HepG2 (cell line): Measurements from ENCODE around the gene CHPF. TPM values are rescaled to one million over a fixed set of nuclear protein-coding genes. Genes with fewer than 3 reads are reported as not detected.

ENCODE experiments used
- GZF1 ChIP-seq: sonication (generic); formaldehyde crosslinking; IDR thresholded peaks from 2 replicates; pipeline ENCODE4 v1.5.1; 2020; ENCODE audit warnings: mild to moderate bottlenecking, missing genetic modification reagents
- HIC2 ChIP-seq: sonication (generic); formaldehyde crosslinking; IDR thresholded peaks from 2 replicates; pipeline ENCODE4 v1.9.0; 2022; ENCODE audit warnings: low read depth, missing genetic modification reagents
- HMGA1 ChIP-seq: sonication (generic); formaldehyde crosslinking; conservative IDR thresholded peaks from 2 replicates; pipeline ENCODE4 v1.4.0; 2020; ENCODE audit warnings: missing genetic modification reagents
- KDM5B ChIP-seq: sonication (generic); formaldehyde crosslinking; IDR thresholded peaks from 2 replicates; pipeline ENCODE4 v1.4.0; 2020; ENCODE audit warnings: missing genetic modification reagents, mild to moderate bottlenecking, borderline replicate concordance
- LRRFIP1 ChIP-seq: sonication (generic); formaldehyde crosslinking; conservative IDR thresholded peaks from 2 replicates; pipeline ENCODE4 v1.4.0; 2020; ENCODE audit warnings: missing genetic modification reagents
- NONO ChIP-seq, 2 experiments: fragments of 450-650 bp in 1 of 2; sonication (generic) in 1 of 2; formaldehyde crosslinking in 1 of 2; IDR thresholded peaks in 1 of 2; conservative IDR thresholded peaks in 1 of 2; 2 replicates each; pipeline versions ENCODE4 v1.6.1 to v1.8.0; 2017 to 2022; ENCODE audit warnings: mild to moderate bottlenecking in 1 of 2, missing genetic modification reagents in 1 of 2, moderate library complexity in 1 of 2
- SCMH1 ChIP-seq: sonication (generic); formaldehyde crosslinking; IDR thresholded peaks from 2 replicates; pipeline ENCODE4 v1.9.0; 2021; ENCODE audit warnings: missing genetic modification reagents, mild to moderate bottlenecking, borderline replicate concordance
- STAG1 ChIP-seq: sonication (generic); formaldehyde crosslinking; IDR thresholded peaks from 2 replicates; pipeline ENCODE4 v1.4.0; 2020; ENCODE audit warnings: missing genetic modification reagents
- ZFP37 ChIP-seq: sonication (generic); formaldehyde crosslinking; IDR thresholded peaks from 2 replicates; pipeline ENCODE4 v1.4.0; 2020; ENCODE audit warnings: missing genetic modification reagents, borderline replicate concordance
- ZFP91 ChIP-seq: sonication (generic); formaldehyde crosslinking; IDR thresholded peaks from 2 replicates; pipeline ENCODE4 v1.9.0; 2022; ENCODE audit warnings: missing genetic modification reagents, mild to moderate bottlenecking, borderline replicate concordance
- ZMYM4 ChIP-seq: sonication (generic); formaldehyde crosslinking; IDR thresholded peaks from 2 replicates; pipeline ENCODE4 v1.8.1; 2023; ENCODE audit warnings: mild to moderate bottlenecking, missing genetic modification reagents
- ZNF160 ChIP-seq: sonication (generic); formaldehyde crosslinking; IDR thresholded peaks from 2 replicates; pipeline ENCODE4 v1.8.0; 2022; ENCODE audit warnings: mild to moderate bottlenecking, inconsistent platforms, missing genetic modification reagents
- ZNF251 ChIP-seq: sonication (generic); formaldehyde crosslinking; IDR thresholded peaks from 2 replicates; pipeline ENCODE4 v1.9.0; 2021; ENCODE audit warnings: mild to moderate bottlenecking, missing genetic modification reagents
- ZNF263 ChIP-seq: sonication (generic); formaldehyde crosslinking; IDR thresholded peaks from 2 replicates; pipeline ENCODE4 v1.4.0; 2020; ENCODE audit warnings: missing genetic modification reagents
- ZNF446 ChIP-seq: sonication (generic); formaldehyde crosslinking; IDR thresholded peaks from 2 replicates; pipeline ENCODE4 v1.5.0; 2020; ENCODE audit warnings: mild to moderate bottlenecking, missing genetic modification reagents
- ZNF616 ChIP-seq: sonication (generic); formaldehyde crosslinking; IDR thresholded peaks from 2 replicates; pipeline ENCODE4 v1.5.0; 2020; ENCODE audit warnings: low read depth, mild to moderate bottlenecking, missing genetic modification reagents
- polyA plus RNA-seq, 8 experiments: library from polyadenylated mRNA; depleted of rRNA in 3 of 8; stranded (reverse) in 7 of 8; unstranded in 1 of 8; fragments of >200 nt; fragmentation: Illumina TruSeq in 4 of 8; extraction: Trizol in 4 of 8; gene quantifications; 2 replicates each; pipeline versions ENCODE4 v1.2.1 to v1.2.3, GENCODE V29; 2011 to 2016; ENCODE audit warnings: low read depth in 4 of 8, missing spikeins in 1 of 8, mixed read lengths in 1 of 8; ENCODE audit not compliant: insufficient read depth in 1 of 8
- total RNA-seq, 5 experiments: library from RNA; depleted of rRNA; stranded (reverse); fragments of >200 nt; fragmentation: Illumina TruSeq; extraction: Trizol; gene quantifications; 2 replicates each; pipeline ENCODE4 v1.2.3, GENCODE V29; 2016; ENCODE audit warnings: low read depth in 1 of 5
- TF ChIP-seq, protein P1 (sequence below): sonication (generic); formaldehyde crosslinking; IDR thresholded peaks from 2 replicates; pipeline ENCODE4 v1.5.0; 2020; ENCODE audit warnings: mild to moderate bottlenecking, missing genetic modification reagents, moderate library complexity

The CHPF gene
- total and polyA plus RNA-seq, 2 of the 13 experiments (the other 11 are each of a cell fraction or from before 2014, with no cell fraction given): 79.6 to 111 TPM

GRCh38 chr2:219561179-219562048, 17.8 kb upstream of the CHPF start (continued):
- TF ChIP-seq ZNF446 (CRISPR knock-in tag) (0 out of 2 replicates have a peak, but pooled peaks have one; percentile 14), ZNF263 (CRISPR knock-in tag) (no peak), ZFP37 (CRISPR knock-in tag) (no peak; the same call in 1 of the 2 replicates), ZNF616 (peak; percentile 40; the same call in 1 of the 2 replicates), NONO (IDR thresholded peaks at IDR 0.05) (no peak), NONO (CRISPR knock-in tag; conservative IDR thresholded peaks at IDR 0.05) (peak; percentile 43; the same call in 1 of the 2 replicates), ZNF160 (0 out of 2 replicates have a peak, but pooled peaks have one; percentile 14), GZF1 (peak; percentile 72; the same call in 1 of the 2 replicates), SCMH1 (CRISPR knock-in tag) (no peak), LRRFIP1 (no peak), ZNF251 (peak; percentile 25; the same call in 1 of the 2 replicates), STAG1 (CRISPR knock-in tag) (peak; percentile 40), ZFP91 (CRISPR knock-in tag) (peak; percentile 48; the same call in 1 of the 2 replicates), KDM5B (no peak; the same call in 1 of the 2 replicates), ZMYM4 (CRISPR knock-in tag) (no peak), HIC2 (CRISPR knock-in tag) (peak; percentile 55; the same call in 1 of the 2 replicates), HMGA1 (CRISPR knock-in tag) (no peak)
- TF ChIP-seq, protein P1, sequence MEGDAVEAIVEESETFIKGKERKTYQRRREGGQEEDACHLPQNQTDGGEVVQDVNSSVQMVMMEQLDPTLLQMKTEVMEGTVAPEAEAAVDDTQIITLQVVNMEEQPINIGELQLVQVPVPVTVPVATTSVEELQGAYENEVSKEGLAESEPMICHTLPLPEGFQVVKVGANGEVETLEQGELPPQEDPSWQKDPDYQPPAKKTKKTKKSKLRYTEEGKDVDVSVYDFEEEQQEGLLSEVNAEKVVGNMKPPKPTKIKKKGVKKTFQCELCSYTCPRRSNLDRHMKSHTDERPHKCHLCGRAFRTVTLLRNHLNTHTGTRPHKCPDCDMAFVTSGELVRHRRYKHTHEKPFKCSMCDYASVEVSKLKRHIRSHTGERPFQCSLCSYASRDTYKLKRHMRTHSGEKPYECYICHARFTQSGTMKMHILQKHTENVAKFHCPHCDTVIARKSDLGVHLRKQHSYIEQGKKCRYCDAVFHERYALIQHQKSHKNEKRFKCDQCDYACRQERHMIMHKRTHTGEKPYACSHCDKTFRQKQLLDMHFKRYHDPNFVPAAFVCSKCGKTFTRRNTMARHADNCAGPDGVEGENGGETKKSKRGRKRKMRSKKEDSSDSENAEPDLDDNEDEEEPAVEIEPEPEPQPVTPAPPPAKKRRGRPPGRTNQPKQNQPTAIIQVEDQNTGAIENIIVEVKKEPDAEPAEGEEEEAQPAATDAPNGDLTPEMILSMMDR (CRISPR knock-in tag): peak; percentile 61
